ENCODE data around the gene DUSP2.

The DUSP2 gene

DNA sequence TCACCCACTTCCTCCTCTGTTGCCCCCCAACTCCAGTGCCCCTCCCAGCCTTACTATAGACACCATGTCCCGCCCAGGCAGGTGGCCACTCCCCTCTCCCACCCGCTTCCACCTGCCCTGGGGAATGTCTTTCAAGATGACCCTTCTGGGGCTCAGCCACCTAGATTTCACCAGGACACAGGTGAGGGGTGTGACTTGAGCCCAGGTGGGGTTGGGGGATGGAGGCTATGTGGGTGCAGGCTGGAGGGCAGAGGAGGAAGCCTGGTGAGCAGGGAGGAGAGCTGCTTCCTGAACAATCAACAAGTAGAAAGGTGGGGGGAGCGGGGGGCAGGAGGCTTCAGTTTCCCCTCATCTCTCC, 37.6 kb downstream of the DUSP2 start:
- no peak for DNase-seq
- Histone ChIP-seq H3K27ac (no peak overlapping the region), H3K9me3 (ENCODE audit: severe bottlenecking) (peaks cover 13% of the 10 kb centered on the region), H3K27me3 (ENCODE audit: insufficient read depth, low read depth, severe bottlenecking) (no peaks in the 10 kb centered on the region), H3K4me3 (ENCODE audit: low read depth, low read length) (no peak overlapping the region), H3K36me3 (no peaks in the 10 kb centered on the region)
- TF ChIP-seq, protein P1, sequence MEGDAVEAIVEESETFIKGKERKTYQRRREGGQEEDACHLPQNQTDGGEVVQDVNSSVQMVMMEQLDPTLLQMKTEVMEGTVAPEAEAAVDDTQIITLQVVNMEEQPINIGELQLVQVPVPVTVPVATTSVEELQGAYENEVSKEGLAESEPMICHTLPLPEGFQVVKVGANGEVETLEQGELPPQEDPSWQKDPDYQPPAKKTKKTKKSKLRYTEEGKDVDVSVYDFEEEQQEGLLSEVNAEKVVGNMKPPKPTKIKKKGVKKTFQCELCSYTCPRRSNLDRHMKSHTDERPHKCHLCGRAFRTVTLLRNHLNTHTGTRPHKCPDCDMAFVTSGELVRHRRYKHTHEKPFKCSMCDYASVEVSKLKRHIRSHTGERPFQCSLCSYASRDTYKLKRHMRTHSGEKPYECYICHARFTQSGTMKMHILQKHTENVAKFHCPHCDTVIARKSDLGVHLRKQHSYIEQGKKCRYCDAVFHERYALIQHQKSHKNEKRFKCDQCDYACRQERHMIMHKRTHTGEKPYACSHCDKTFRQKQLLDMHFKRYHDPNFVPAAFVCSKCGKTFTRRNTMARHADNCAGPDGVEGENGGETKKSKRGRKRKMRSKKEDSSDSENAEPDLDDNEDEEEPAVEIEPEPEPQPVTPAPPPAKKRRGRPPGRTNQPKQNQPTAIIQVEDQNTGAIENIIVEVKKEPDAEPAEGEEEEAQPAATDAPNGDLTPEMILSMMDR (IDR thresholded peaks at IDR 0.05; ENCODE audit: low read depth, low read length): no peak

DNA sequence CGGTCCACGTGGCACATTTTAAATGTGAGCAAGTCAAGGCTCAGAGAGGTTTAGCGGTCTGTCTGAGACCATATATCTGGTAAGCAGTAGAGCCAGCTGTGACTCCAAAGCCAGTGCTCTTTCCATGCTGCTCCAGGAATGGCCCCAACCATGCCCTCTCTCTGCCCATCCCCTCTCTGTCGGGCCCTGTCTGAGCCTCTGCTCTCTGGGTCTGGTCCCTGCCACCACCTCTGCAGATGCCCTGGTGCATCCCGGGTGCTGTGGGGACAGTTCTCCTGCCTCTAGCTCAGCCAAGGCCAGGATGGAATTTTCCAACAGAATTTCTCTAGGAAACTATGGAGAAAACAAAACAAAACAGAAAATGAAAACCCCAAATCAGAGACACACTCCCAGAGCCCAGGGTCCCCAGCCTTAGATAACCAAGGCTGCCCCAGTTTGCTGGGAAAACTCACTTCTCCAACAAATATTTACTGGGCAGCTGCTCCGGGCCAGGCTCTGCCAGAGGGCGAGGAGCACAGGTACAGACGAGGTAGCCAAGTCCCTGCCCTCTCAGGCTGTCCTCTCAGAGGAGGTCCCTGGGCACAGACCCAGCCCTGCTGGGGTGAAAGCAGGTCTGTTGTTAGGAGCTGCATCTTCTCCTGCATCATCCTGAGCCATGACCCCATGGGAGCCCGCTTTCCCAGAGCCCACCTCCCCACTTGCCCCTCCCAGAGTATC, 38.1 kb downstream of the DUSP2 start:
- Histone ChIP-seq H3K4me3 (ENCODE audit: low read depth, low read length) (no peak overlapping the region), H3K27ac (no peak overlapping the region), H3K9me3 (ENCODE audit: severe bottlenecking) (peaks cover 13% of the 10 kb centered on the region), H3K36me3 (no peaks in the 10 kb centered on the region), H3K27me3 (ENCODE audit: insufficient read depth, low read depth, severe bottlenecking) (no peaks in the 10 kb centered on the region)
- peak; percentile 1 for DNase-seq
- TF ChIP-seq, protein P1 (IDR thresholded peaks at IDR 0.05; ENCODE audit: low read depth, low read length): no peak

DNA sequence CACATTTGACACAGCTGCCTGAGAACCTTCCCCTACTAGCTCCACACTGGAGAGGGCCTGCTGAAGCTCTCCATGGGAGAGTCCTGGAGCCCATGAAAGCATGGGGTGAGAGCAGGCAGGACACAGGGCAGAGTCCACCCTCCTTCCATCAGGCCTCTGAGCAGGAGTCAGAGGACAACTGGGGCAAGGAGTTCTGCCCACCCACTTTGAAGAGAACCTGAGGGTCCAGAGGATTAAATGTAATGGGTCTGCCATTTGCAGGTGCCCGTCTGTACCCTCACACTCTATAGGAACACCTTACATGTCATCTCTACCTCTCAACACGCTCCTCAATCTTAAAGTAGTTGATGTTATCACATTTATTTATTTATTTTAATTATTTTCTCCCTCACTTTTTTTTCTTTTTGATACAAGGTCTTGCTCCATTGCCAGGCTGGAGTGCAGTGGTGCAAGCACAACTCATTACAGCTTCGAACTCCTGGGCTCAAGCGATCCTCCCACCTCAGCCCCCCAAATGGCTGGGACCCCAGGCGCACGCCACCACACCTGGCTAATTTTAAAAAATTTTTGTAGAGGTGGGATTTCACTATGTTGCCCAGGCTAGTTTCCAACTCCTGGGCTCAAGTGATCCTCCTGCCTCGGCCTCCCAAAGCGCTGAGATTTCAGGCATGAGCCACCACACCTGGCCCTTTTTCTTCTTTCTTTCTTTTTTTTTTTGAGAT, 39.1 kb downstream of the DUSP2 start:
- DNase-seq: peak; percentile 3
- TF ChIP-seq, protein P1 (IDR thresholded peaks at IDR 0.05; ENCODE audit: low read depth, low read length): no peak
- H3K36me3 ChIP-seq: no peaks in the 10 kb centered on the region
- peaks cover 13% of the 10 kb centered on the region for H3K9me3 ChIP-seq (ENCODE audit: severe bottlenecking)
- H3K27ac ChIP-seq: no peak overlapping the region
- H3K4me3 ChIP-seq (ENCODE audit: low read depth, low read length): no peak overlapping the region
- H3K27me3 ChIP-seq (ENCODE audit: insufficient read depth, low read depth, severe bottlenecking): no peaks in the 10 kb centered on the region

DNA sequence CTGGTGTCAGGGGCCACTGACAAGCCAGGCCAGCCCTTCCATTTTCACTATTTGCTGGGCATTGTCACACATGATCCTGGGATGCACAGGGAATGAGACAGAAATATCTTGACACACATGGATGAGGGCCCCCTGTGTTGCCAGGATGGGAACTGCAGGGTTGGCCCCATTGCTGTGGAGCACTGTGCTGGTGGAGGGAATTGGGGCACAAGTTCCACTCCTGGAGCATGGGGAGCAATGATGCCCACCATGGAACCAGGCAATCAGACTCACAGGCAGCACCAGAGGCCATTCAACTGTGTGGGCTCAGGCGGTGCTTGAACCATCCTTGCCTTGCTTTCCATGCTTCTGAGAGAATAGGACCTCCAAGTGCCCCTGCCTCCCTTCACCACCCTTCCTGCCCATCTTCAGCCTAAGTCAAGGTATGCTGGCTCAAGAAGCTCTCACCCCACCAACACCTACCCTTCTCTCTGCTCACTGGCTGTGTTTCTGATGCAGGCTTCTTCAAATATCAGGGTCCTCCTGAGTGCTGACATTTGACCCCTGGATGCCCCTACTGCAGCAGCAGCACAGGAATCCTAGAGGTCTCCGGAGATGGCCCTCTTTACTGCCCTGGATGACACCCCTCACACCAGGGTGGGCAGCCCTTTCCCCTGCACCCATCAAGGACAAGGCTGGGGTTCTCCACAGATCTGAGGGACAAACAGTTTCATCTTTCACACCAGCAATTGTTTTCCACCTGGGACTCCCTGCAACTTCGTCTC, 39.9 kb downstream of the DUSP2 start:
- Histone ChIP-seq H3K9me3 (ENCODE audit: severe bottlenecking) (peaks cover 13% of the 10 kb centered on the region), H3K27me3 (ENCODE audit: insufficient read depth, low read depth, severe bottlenecking) (no peaks in the 10 kb centered on the region), H3K4me3 (ENCODE audit: low read depth, low read length) (no peak overlapping the region), H3K36me3 (no peaks in the 10 kb centered on the region), H3K27ac (no peak overlapping the region)
- DNase-seq: no peak
- TF ChIP-seq, protein P1 (IDR thresholded peaks at IDR 0.05; ENCODE audit: low read depth, low read length): no peak

DNA sequence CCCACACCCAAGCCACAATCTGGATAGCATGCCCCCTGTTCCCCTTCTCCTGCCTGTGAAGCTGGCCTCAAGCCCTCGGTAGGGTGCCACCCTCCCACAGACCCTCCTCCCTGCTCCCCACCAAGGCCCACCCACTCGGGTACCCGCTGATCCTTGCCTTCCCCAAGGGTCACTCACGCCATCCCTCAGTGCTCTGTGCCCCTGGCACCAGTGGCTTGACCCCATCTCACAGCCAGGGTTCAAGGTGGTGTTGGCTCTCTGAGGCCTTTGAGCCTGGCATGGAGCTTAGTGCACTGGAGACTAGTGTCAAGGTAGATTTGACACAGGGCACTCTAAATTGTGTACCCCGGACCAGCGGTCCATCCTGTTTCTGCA, 40.8 kb downstream of the DUSP2 start:
- TF ChIP-seq, protein P1 (IDR thresholded peaks at IDR 0.05; ENCODE audit: low read depth, low read length): no peak
- Histone ChIP-seq H3K36me3 (no peaks in the 10 kb centered on the region), H3K9me3 (ENCODE audit: severe bottlenecking) (peaks cover 13% of the 10 kb centered on the region), H3K27ac (no peak overlapping the region), H3K4me3 (ENCODE audit: low read depth, low read length) (no peak overlapping the region), H3K27me3 (ENCODE audit: insufficient read depth, low read depth, severe bottlenecking) (no peaks in the 10 kb centered on the region)
- DNase-seq: no peak
